Chondrocyte (in vitro differentiated cells): ENCODE data around the gene AFAP1L1. TPM values are rescaled to one million over a fixed set of nuclear protein-coding genes. Genes with fewer than 3 reads are reported as not detected.
A peak's percentile ranks its signal among the peaks of the same experiment; 100 is the strongest.
"Not testable (repeated sequence)": the region's sequence is repeated elsewhere in the genome, so short reads cannot be mapped to it uniquely, and the experiment has no call there.

ENCODE experiments used
- DNase-seq: peaks from one replicate; pipeline ENCODE4 v3.0.0; 2021; ENCODE audit warnings: mixed read lengths, low spot score
- H3K27ac Mint-ChIP-seq: one replicate; pipeline ENCODE4 v1.8.0; 2021; ENCODE audit warnings: mild to moderate bottlenecking, moderate library complexity, mixed read lengths; ENCODE audit not compliant: unreplicated experiment
- H3K27me3 Mint-ChIP-seq: 2 replicates; pipeline ENCODE4 v1.8.0; 2021; ENCODE audit warnings: low read depth, mixed read lengths
- H3K36me3 Mint-ChIP-seq: 2 replicates; pipeline ENCODE4 v1.8.0; 2021; ENCODE audit warnings: low read depth, mixed read lengths
- H3K4me1 Mint-ChIP-seq: 2 replicates; pipeline ENCODE4 v1.8.0; 2021; ENCODE audit warnings: low read depth, mild to moderate bottlenecking, mixed read lengths
- H3K4me3 Mint-ChIP-seq: one replicate; pipeline ENCODE4 v1.8.0; 2021; ENCODE audit warnings: mild to moderate bottlenecking, moderate library complexity, mixed read lengths; ENCODE audit not compliant: unreplicated experiment
- H3K9me3 Mint-ChIP-seq: 2 replicates; pipeline ENCODE4 v1.8.0; 2021; ENCODE audit warnings: low read depth, mixed read lengths
- total RNA-seq: library from RNA; stranded (reverse); gene quantifications from 3 replicates; pipeline ENCODE4 v1.2.1, GENCODE V29; 2021
- TF ChIP-seq, protein P1 (sequence below): fragments of 200-600 bp; sonication (generic); IDR thresholded peaks from 2 replicates; pipeline ENCODE4 v1.5.0; 2021; ENCODE audit warnings: antibody characterized with exemption, mild to moderate bottlenecking, moderate library complexity

AFAP1L1 gene
- total RNA-seq, 1 donor from 2014 or later, result 8.3 TPM

DNA sequence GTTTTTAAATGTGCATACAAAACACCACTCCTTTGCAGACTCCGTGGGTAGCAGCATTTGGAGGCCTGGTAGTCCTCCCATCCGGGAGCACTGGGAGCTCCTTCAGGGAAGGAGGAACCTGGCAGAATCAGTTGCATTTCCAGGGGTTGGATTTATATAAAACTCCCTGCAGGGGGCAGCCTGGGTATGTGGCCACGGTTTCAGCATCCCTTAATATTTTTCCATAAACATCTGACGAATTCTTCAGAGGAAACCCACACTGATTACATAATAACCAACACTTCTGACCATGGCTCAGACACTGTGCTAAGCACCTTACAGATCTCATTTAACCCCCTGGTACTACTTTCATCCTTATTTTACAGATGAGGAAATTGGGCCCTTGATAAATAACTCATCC, 6.1 kb upstream of the AFAP1L1 start:
- no peak for DNase-seq
- TF ChIP-seq, protein P1, sequence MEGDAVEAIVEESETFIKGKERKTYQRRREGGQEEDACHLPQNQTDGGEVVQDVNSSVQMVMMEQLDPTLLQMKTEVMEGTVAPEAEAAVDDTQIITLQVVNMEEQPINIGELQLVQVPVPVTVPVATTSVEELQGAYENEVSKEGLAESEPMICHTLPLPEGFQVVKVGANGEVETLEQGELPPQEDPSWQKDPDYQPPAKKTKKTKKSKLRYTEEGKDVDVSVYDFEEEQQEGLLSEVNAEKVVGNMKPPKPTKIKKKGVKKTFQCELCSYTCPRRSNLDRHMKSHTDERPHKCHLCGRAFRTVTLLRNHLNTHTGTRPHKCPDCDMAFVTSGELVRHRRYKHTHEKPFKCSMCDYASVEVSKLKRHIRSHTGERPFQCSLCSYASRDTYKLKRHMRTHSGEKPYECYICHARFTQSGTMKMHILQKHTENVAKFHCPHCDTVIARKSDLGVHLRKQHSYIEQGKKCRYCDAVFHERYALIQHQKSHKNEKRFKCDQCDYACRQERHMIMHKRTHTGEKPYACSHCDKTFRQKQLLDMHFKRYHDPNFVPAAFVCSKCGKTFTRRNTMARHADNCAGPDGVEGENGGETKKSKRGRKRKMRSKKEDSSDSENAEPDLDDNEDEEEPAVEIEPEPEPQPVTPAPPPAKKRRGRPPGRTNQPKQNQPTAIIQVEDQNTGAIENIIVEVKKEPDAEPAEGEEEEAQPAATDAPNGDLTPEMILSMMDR, result peak; percentile 75
- H3K27ac Mint-ChIP-seq, result no peak overlapping the region
- H3K9me3 Mint-ChIP-seq, result peaks cover 13% of the 10 kb centered on the region
- peaks cover 26% of the 10 kb centered on the region for H3K27me3 Mint-ChIP-seq
- no peak overlapping the region for H3K4me3 Mint-ChIP-seq
- H3K4me1 Mint-ChIP-seq, result no peaks in the 10 kb centered on the region
- H3K36me3 Mint-ChIP-seq, result peaks cover 4% of the 10 kb centered on the region

DNA sequence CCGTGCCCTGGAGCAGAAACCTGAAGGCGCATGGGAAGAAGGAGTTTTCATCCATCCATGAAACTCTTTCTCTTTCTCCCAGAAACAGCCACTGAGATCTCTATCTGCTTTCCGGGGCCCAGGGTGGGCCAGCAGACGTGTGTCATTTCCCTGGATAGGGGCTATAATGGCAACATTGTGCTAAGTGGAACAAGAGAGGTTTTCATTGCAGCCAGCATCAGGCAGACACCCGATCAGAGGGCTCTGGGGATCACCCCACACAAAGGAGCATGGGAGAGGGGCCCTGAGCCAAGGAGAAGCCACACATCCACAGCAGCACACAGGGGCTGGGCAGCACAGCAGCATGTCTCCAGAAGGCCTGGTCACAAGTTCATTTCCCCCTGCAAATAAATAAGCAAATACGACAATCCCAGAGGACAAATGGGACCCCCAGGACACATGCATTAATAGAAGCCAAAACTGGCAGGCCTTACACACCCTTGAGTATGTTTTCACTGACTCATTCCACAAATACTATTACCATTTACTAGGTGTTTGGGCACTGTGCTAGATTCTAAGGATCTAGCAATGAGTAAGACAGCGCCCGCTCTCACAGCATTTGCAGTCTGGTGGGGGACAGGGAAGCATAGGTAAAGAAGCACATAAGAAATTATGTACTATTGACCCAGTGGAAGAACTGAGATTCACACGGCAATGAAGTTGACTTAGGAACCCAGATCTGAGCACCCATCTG, 4.3 kb upstream of the AFAP1L1 start:
- peaks cover 4% of the 10 kb centered on the region for H3K36me3 Mint-ChIP-seq
- H3K4me3 Mint-ChIP-seq, result no peak overlapping the region
- H3K27me3 Mint-ChIP-seq, result peaks cover 14% of the 10 kb centered on the region
- H3K9me3 Mint-ChIP-seq, result peaks cover 13% of the 10 kb centered on the region
- TF ChIP-seq, protein P1, result no peak
- no peak for DNase-seq
- no peak overlapping the region for H3K27ac Mint-ChIP-seq
- peaks cover 9% of the 10 kb centered on the region for H3K4me1 Mint-ChIP-seq

DNA sequence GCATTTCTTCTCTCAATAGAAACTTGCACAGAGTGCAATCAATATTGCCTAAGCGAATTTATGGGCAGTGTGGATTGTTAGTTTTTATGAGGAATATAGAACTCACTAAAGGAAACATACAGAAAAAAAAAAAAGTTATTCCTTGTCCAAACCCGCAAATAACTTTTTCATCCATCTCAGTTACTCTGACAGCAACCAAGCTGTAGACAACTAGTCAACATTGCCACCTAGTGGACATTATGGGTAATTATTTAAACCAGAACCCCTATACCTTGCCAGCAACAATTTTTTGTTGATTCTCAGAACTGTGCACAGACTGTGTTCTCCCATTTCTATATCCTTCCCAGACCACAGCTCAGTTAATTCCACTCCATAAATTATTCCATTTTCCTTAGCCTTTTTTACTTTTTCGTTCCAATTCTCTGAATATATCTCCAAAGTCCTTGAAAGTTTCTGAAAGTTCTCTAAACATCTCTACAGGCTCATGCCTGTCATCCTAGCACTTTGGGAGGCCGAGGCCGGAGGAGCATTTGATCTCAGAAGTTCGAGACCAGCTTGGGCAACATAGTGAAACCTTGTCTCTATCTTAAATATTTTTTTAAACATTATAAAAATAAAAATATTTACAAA, 2.6 kb upstream of the AFAP1L1 start:
- Mint-ChIP-seq H3K36me3 (peaks cover 4% of the 10 kb centered on the region), H3K4me1 (peaks cover 12% of the 10 kb centered on the region), H3K27me3 (peaks cover 8% of the 10 kb centered on the region), H3K27ac (no peak overlapping the region), H3K9me3 (peaks cover 13% of the 10 kb centered on the region), H3K4me3 (no peak overlapping the region)
- no peak for DNase-seq
- TF ChIP-seq, protein P1, result peak; percentile 90

DNA sequence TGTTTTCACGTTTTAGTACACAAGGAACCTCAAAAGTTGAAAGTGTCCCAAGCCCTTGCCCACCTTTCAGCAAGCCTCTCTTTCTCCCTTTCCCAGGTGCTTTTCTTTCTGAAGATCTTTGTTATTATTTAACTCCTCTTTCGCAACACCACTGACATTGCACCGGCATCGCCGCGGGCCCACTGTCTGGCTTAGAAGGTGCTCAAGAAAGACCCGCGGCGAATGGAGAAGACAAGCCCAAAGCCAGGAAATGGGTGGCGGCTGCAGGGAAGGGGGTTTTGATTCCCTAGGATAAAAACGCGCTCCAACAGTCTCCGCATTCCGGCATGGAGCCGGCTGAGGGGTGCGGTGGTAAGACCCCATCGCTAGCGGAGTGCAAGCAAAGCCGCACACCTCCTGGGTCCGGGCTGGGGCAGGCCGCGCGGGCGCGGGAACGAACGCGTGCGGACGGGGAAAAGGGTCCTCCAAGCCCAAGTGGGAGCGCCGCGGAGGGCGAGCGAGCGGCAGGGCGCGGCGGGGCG, 404 bp upstream of the AFAP1L1 start:
- no peak overlapping the region for H3K27ac Mint-ChIP-seq
- H3K4me1 Mint-ChIP-seq, result peaks cover 12% of the 10 kb centered on the region
- H3K4me3 Mint-ChIP-seq, result peak overlapping the region; percentile 73
- TF ChIP-seq, protein P1, result no peak
- no peaks in the 10 kb centered on the region for H3K27me3 Mint-ChIP-seq
- peaks cover 6% of the 10 kb centered on the region for H3K36me3 Mint-ChIP-seq
- H3K9me3 Mint-ChIP-seq, result peaks cover 13% of the 10 kb centered on the region
- no peak for DNase-seq

DNA sequence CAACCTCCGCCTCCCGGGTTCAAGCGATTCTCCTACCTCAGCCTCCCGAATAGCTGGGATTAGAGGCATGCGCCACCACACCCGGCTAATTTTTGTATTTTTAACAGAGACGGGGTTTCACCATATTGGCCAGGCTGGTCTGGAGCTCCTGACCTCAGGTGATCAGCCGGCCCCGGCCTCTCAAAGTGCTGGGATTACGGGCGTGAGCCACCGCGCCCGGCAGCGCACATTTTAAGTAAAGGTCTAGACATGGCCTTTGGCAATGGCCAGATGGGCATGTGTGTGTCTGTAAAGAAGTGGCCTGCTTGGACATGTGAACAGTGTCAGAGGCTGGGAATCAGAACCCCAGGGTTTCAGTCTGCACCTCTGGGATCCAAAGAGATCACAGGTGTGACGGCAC, 1.1 kb downstream of the AFAP1L1 start:
- peaks cover 12% of the 10 kb centered on the region for H3K4me1 Mint-ChIP-seq
- H3K27ac Mint-ChIP-seq, DNase-seq, H3K36me3 Mint-ChIP-seq, H3K27me3 Mint-ChIP-seq: not testable (repeated sequence)
- peaks cover 13% of the 10 kb centered on the region for H3K9me3 Mint-ChIP-seq
- H3K4me3 Mint-ChIP-seq, result peak overlapping the region; percentile 90
